Stimulated activated CD8-positive, alpha-beta memory T cell treated with anti-CD3 and anti-CD28 coated beads, Interleukin-15, amount 100 ng/mL, for 24 hours (primary cell): ENCODE data around the gene LCN15.
"Not testable (repeated sequence)": the region's sequence is repeated elsewhere in the genome, so short reads cannot be mapped to it uniquely, and the experiment has no call there.

Source experiments
- DNase-seq: peaks from one replicate; pipeline ENCODE4 v3.0.0-alpha.2; 2020; ENCODE audit warnings: low read depth

Gene LCN15

GRCh38 chr9:136774416-136775045 is 10.2 kb upstream of the LCN15 start:
- DNase-seq, result no peak

- no peak for DNase-seq
Measured at GRCh38 chr9:136773386-136774044, 9.2 kb upstream of the LCN15 start.

- DNase-seq, result no peak
Measured at GRCh38 chr9:136771907-136772415, 7.6 kb upstream of the LCN15 start.

GRCh38 chr9:136769710-136770191 is 5.4 kb upstream of the LCN15 start:
- peak; percentile 39 for DNase-seq

GRCh38 chr9:136766410-136767120 is 2.2 kb upstream of the LCN15 start:
- DNase-seq, result not testable (repeated sequence)

- DNase-seq, result not testable (repeated sequence)
Measured at GRCh38 chr9:136765745-136766409, 1.6 kb upstream of the LCN15 start.

- DNase-seq, result no peak
Measured at GRCh38 chr9:136765041-136765440, 723 bp upstream of the LCN15 start.

GRCh38 chr9:136763649-136764035 is 676 bp downstream of the LCN15 start:
- no peak for DNase-seq

- DNase-seq, result no peak
Measured at GRCh38 chr9:136762915-136763648, 1.2 kb downstream of the LCN15 start.

- DNase-seq, result no peak
Measured at GRCh38 chr9:136762221-136762691, 2.1 kb downstream of the LCN15 start.

GRCh38 chr9:136761545-136761981 is 2.8 kb downstream of the LCN15 start:
- no peak for DNase-seq

GRCh38 chr9:136760834-136761544 is 3.3 kb downstream of the LCN15 start:
- not testable (repeated sequence) for DNase-seq

GRCh38 chr9:136760424-136760823 is 3.9 kb downstream of the LCN15 start:
- no peak for DNase-seq

- no peak for DNase-seq
Measured at GRCh38 chr9:136759436-136760325, 4.6 kb downstream of the LCN15 start.

GRCh38 chr9:136759001-136759400 is 5.3 kb downstream of the LCN15 start:
- DNase-seq, result no peak

GRCh38 chr9:136757751-136758140 is 6.6 kb downstream of the LCN15 start:
- DNase-seq, result no peak

GRCh38 chr9:136757328-136757727 is 7.0 kb downstream of the LCN15 start:
- no peak for DNase-seq

GRCh38 chr9:136756836-136757235 is 7.5 kb downstream of the LCN15 start:
- DNase-seq, result no peak

- DNase-seq, result no peak
Measured at GRCh38 chr9:136756134-136756438, 8.2 kb downstream of the LCN15 start.
